Stimulated activated naive CD8-positive, alpha-beta T cell treated with anti-CD3 and anti-CD28 coated beads, Interleukin-15, Interleukin-2, amounts not matched to agents 100 ng/mL and 50 ng/mL, for 24 hours (primary cell): ENCODE results near the gene DGKI.
"Not testable (repeated sequence)": the region's sequence is repeated elsewhere in the genome, so short reads cannot be mapped to it uniquely, and the experiment has no call there.

Experiments used
- H3K27ac Mint-ChIP-seq: one replicate; pipeline ENCODE4 v1.8.0; 2021; ENCODE audit warnings: mild to moderate bottlenecking, mixed read lengths
- H3K27me3 Mint-ChIP-seq: one replicate; pipeline ENCODE4 v1.8.0; 2021; ENCODE audit warnings: mixed read lengths
- H3K36me3 Mint-ChIP-seq: one replicate; pipeline ENCODE4 v1.8.0; 2021; ENCODE audit warnings: low read depth, mixed read lengths
- H3K4me1 Mint-ChIP-seq: one replicate; pipeline ENCODE4 v1.8.0; 2021; ENCODE audit warnings: low read depth, mixed read lengths
- H3K4me3 Mint-ChIP-seq: one replicate; pipeline ENCODE4 v1.8.0; 2021; ENCODE audit warnings: mild to moderate bottlenecking, mixed read lengths
- H3K9me3 Mint-ChIP-seq: one replicate; pipeline ENCODE4 v1.8.0; 2021; ENCODE audit warnings: mixed read lengths

Gene DGKI

GRCh38 chr7:137474540-137475026 is 372.2 kb downstream of the DGKI start:
- Mint-ChIP-seq H3K9me3 (no peaks in the 10 kb centered on the region), H3K27ac (no peak overlapping the region), H3K4me1 (no peaks in the 10 kb centered on the region), H3K27me3 (peaks cover 4% of the 10 kb centered on the region), H3K4me3 (no peak overlapping the region), H3K36me3 (no peaks in the 10 kb centered on the region)

- Mint-ChIP-seq H3K27me3 (peaks cover 13% of the 10 kb centered on the region), H3K27ac (no peak overlapping the region), H3K4me3 (no peak overlapping the region), H3K36me3 (no peaks in the 10 kb centered on the region), H3K4me1 (no peaks in the 10 kb centered on the region), H3K9me3 (no peaks in the 10 kb centered on the region)
Observed at GRCh38 chr7:137471128-137471527, 375.6 kb downstream of the DGKI start.

GRCh38 chr7:137469858-137470257 is 376.9 kb downstream of the DGKI start:
- Mint-ChIP-seq H3K4me1 (no peaks in the 10 kb centered on the region), H3K27me3 (peaks cover 13% of the 10 kb centered on the region), H3K27ac (no peak overlapping the region), H3K4me3 (no peak overlapping the region), H3K36me3 (no peaks in the 10 kb centered on the region), H3K9me3 (no peaks in the 10 kb centered on the region)

- Mint-ChIP-seq H3K4me1 (no peaks in the 10 kb centered on the region), H3K9me3 (no peaks in the 10 kb centered on the region), H3K27me3 (peaks cover 13% of the 10 kb centered on the region), H3K36me3 (no peaks in the 10 kb centered on the region), H3K4me3 (no peak overlapping the region), H3K27ac (no peak overlapping the region)
Observed at GRCh38 chr7:137469191-137469811, 377.5 kb downstream of the DGKI start.

GRCh38 chr7:137462847-137463246 is 383.9 kb downstream of the DGKI start:
- no peaks in the 10 kb centered on the region for H3K36me3 Mint-ChIP-seq
- H3K4me1 Mint-ChIP-seq: no peaks in the 10 kb centered on the region
- H3K4me3 Mint-ChIP-seq: no peak overlapping the region
- H3K27me3 Mint-ChIP-seq: peaks cover 7% of the 10 kb centered on the region
- H3K27ac Mint-ChIP-seq: no peak overlapping the region
- H3K9me3 Mint-ChIP-seq: no peaks in the 10 kb centered on the region

GRCh38 chr7:137462074-137462715 is 384.6 kb downstream of the DGKI start:
- H3K4me1 Mint-ChIP-seq: no peaks in the 10 kb centered on the region
- peaks cover 7% of the 10 kb centered on the region for H3K27me3 Mint-ChIP-seq
- no peak overlapping the region for H3K4me3 Mint-ChIP-seq
- no peaks in the 10 kb centered on the region for H3K9me3 Mint-ChIP-seq
- H3K27ac Mint-ChIP-seq: no peak overlapping the region
- no peaks in the 10 kb centered on the region for H3K36me3 Mint-ChIP-seq

GRCh38 chr7:137458399-137458798 is 388.4 kb downstream of the DGKI start:
- no peak overlapping the region for H3K4me3 Mint-ChIP-seq
- H3K9me3 Mint-ChIP-seq: no peaks in the 10 kb centered on the region
- H3K36me3 Mint-ChIP-seq: no peaks in the 10 kb centered on the region
- no peaks in the 10 kb centered on the region for H3K4me1 Mint-ChIP-seq
- no peak overlapping the region for H3K27ac Mint-ChIP-seq
- H3K27me3 Mint-ChIP-seq: peaks cover 3% of the 10 kb centered on the region

GRCh38 chr7:137454767-137455166 is 392.0 kb downstream of the DGKI start:
- H3K4me3 Mint-ChIP-seq: no peak overlapping the region
- H3K27me3 Mint-ChIP-seq: no peaks in the 10 kb centered on the region
- H3K9me3 Mint-ChIP-seq: no peaks in the 10 kb centered on the region
- no peaks in the 10 kb centered on the region for H3K4me1 Mint-ChIP-seq
- H3K27ac Mint-ChIP-seq: no peak overlapping the region
- H3K36me3 Mint-ChIP-seq: no peaks in the 10 kb centered on the region

GRCh38 chr7:137454246-137454724 is 392.5 kb downstream of the DGKI start:
- no peaks in the 10 kb centered on the region for H3K4me1 Mint-ChIP-seq
- H3K36me3 Mint-ChIP-seq: no peaks in the 10 kb centered on the region
- no peaks in the 10 kb centered on the region for H3K27me3 Mint-ChIP-seq
- no peaks in the 10 kb centered on the region for H3K9me3 Mint-ChIP-seq
- no peak overlapping the region for H3K27ac Mint-ChIP-seq
- H3K4me3 Mint-ChIP-seq: no peak overlapping the region

GRCh38 chr7:137453356-137453755 is 393.4 kb downstream of the DGKI start:
- no peak overlapping the region for H3K27ac Mint-ChIP-seq
- no peaks in the 10 kb centered on the region for H3K36me3 Mint-ChIP-seq
- no peaks in the 10 kb centered on the region for H3K27me3 Mint-ChIP-seq
- no peaks in the 10 kb centered on the region for H3K9me3 Mint-ChIP-seq
- H3K4me3 Mint-ChIP-seq: no peak overlapping the region
- no peaks in the 10 kb centered on the region for H3K4me1 Mint-ChIP-seq

- H3K4me1 Mint-ChIP-seq: no peaks in the 10 kb centered on the region
- no peaks in the 10 kb centered on the region for H3K36me3 Mint-ChIP-seq
- H3K27me3 Mint-ChIP-seq: no peaks in the 10 kb centered on the region
- peaks cover 6% of the 10 kb centered on the region for H3K9me3 Mint-ChIP-seq
- no peak overlapping the region for H3K4me3 Mint-ChIP-seq
- H3K27ac Mint-ChIP-seq: no peak overlapping the region
Observed at GRCh38 chr7:137449016-137449415, 397.8 kb downstream of the DGKI start.

- not testable (repeated sequence) for H3K4me1 Mint-ChIP-seq, H3K36me3 Mint-ChIP-seq, H3K27ac Mint-ChIP-seq, H3K27me3 Mint-ChIP-seq, H3K4me3 Mint-ChIP-seq, H3K9me3 Mint-ChIP-seq
Observed at GRCh38 chr7:137448572-137448971, 398.2 kb downstream of the DGKI start.

- Mint-ChIP-seq H3K36me3 (no peaks in the 10 kb centered on the region), H3K27ac (no peak overlapping the region), H3K4me3 (no peak overlapping the region), H3K4me1 (no peaks in the 10 kb centered on the region), H3K9me3 (peaks cover 6% of the 10 kb centered on the region), H3K27me3 (no peaks in the 10 kb centered on the region)
Observed at GRCh38 chr7:137446025-137446424, 400.7 kb downstream of the DGKI start.

- Mint-ChIP-seq H3K4me1 (no peaks in the 10 kb centered on the region), H3K36me3 (no peaks in the 10 kb centered on the region), H3K27ac (no peak overlapping the region), H3K27me3 (no peaks in the 10 kb centered on the region), H3K9me3 (peaks cover 6% of the 10 kb centered on the region), H3K4me3 (no peak overlapping the region)
Observed at GRCh38 chr7:137445268-137445667, 401.5 kb downstream of the DGKI start.

GRCh38 chr7:137443616-137444015 is 403.2 kb downstream of the DGKI start:
- no peaks in the 10 kb centered on the region for H3K27me3 Mint-ChIP-seq
- H3K4me3 Mint-ChIP-seq: no peak overlapping the region
- no peaks in the 10 kb centered on the region for H3K36me3 Mint-ChIP-seq
- H3K4me1 Mint-ChIP-seq: no peaks in the 10 kb centered on the region
- H3K9me3 Mint-ChIP-seq: peaks cover 10% of the 10 kb centered on the region
- H3K27ac Mint-ChIP-seq: no peak overlapping the region

- H3K27ac Mint-ChIP-seq: no peak overlapping the region
- peaks cover 11% of the 10 kb centered on the region for H3K9me3 Mint-ChIP-seq
- H3K4me1 Mint-ChIP-seq: no peaks in the 10 kb centered on the region
- H3K36me3 Mint-ChIP-seq: no peaks in the 10 kb centered on the region
- H3K27me3 Mint-ChIP-seq: no peaks in the 10 kb centered on the region
- H3K4me3 Mint-ChIP-seq: no peak overlapping the region
Observed at GRCh38 chr7:137441451-137441850, 405.3 kb downstream of the DGKI start.
